NCI-H1930 (cell line): Measurements from ENCODE around the gene CTTNBP2.

Experiments used
- DNase-seq, 2 experiments: peaks; one replicate each; lab custom pipeline; 2025; lab: John Stamatoyannopoulos, UW

The CTTNBP2 gene

GRCh38 chr7:117685795-117686194 lies 187.4 kb downstream of the CTTNBP2 start:
- DNase-seq, result no peak

DNA sequence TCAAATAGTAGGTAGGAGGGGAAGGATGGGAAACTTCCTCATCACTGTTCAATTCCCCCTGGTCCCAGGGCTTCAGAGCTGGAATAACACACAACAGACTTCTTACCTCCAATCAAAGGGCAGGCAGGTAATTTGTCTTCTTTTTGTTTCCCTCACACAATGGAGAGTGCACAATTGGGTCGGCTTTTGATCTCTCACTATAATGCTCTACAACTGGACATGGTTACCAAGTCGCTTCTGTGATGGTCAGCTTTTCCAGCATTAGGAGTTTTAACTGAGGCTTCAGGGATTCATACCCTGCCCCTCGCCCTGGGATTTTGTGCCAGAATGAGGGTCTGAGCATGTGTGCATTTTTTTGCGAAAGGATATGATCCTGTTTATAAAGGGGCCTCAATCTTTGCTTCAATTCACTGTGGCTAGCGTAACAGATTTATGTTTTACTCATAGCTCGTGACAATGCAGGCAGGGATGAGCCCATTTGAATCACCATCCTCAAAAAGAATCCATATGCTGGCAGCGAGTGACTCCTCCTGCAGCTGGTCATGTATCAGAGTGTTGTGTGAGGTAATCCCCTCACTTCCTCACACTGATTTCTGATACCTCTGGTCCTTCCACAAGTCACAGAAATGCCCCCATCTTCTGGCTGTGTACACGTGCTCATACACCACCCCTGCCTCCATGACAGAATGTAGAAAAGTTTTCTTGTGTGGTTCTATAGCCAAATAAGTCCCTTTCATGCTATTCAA lies 189.6 kb downstream of the CTTNBP2 start:
- no peak for DNase-seq

- DNase-seq, result no peak
These were observed 190.4 kb downstream of the CTTNBP2 start for GRCh38 chr7:117682681-117683385.

GRCh38 chr7:117679120-117679519 lies 194.1 kb downstream of the CTTNBP2 start:
- DNase-seq, result no peak

GRCh38 chr7:117675497-117676435 lies 197.5 kb downstream of the CTTNBP2 start:
- no peak for DNase-seq

- peak in 1 of 2 experiments; percentile 49 for DNase-seq
These were observed 198.6 kb downstream of the CTTNBP2 start for GRCh38 chr7:117674617-117675016.

DNA sequence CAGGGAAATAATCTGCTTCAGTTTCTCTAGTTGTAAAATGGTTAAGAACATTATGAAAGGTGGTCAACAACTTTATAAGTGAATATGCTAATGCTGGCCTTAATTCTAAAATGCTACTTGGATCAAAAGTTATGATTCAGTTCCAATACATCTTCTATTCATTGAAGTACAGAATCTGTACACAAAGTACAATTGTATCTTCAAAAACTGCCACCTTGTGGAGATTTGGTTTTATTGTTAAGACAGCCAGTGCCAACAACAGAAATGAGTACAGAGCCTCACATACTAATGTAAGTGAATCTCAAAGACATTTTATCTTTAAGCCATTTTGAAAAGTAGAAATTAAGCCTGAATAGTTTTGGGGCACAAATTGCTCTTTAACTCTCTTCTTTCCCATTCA lies 199.4 kb downstream of the CTTNBP2 start:
- peak in 1 of 2 experiments; percentile 37 for DNase-seq

DNA sequence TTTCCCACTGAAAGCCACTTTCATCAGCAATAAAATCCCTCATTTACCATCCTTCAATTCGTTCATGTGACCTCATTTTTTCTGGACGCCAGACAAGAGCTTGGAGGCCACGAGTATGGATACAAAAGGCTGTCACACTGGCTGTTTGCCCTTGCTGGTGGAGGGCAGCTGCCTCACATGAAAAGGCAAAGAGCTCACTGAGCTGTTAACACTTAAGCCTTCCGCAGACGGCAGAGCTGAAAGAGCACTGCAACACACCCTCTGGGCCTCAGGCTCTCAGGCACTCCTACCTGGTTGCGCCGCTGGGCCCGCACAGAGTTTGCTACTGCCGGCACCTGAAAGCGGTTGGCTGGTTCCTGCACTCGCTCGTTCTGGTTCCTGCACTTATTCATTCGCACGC lies 199.9 kb downstream of the CTTNBP2 start:
- DNase-seq, result no peak

- no peak for DNase-seq
These were observed 200.8 kb downstream of the CTTNBP2 start for GRCh38 chr7:117672453-117672852.

DNA sequence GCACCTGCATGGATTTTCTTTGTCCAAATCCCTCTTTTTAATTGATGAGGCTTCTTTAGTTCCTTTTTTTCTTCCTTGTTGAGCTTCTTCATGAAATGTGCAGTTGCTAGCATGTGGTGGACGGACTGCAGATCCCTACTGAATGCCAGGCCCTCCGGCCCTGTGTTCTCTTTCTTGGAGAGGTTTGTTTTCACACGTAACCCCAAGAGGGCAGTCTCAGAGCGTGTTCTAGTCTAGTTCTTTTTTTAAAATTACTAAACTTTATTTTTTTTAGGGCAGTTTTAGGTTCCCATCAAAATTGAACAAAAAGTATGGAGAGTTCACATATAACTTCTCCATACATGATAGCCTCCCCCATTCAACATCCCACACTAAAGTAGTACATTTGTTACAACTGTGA lies 203.4 kb downstream of the CTTNBP2 start:
- no peak for DNase-seq

- no peak for DNase-seq
These were observed 205.8 kb downstream of the CTTNBP2 start for GRCh38 chr7:117667456-117667855.

- DNase-seq, result no peak
These were observed 206.6 kb downstream of the CTTNBP2 start for GRCh38 chr7:117666689-117667088.

DNA sequence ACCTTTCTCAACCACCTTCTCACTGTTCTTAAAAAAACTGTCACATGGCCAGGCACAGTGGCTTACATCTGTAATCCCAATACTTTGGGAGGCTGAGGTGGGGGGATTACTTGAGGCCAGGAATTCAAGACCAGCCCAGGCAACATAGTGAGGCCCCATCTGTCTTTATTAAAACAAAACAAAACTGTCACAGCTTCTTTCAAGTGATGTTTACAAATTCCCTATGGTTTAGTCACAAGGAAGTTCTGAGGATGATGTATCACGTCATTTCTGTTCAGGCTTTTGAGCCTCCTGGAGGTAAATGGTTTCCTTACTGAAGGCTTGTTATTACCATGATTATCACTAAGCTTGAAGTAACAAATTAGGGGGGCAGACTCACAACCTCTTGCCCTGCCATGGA lies 207.2 kb downstream of the CTTNBP2 start:
- no peak for DNase-seq

GRCh38 chr7:117665368-117665767 lies 207.9 kb downstream of the CTTNBP2 start:
- no peak for DNase-seq

GRCh38 chr7:117664047-117664446 lies 209.2 kb downstream of the CTTNBP2 start:
- no peak for DNase-seq

DNA sequence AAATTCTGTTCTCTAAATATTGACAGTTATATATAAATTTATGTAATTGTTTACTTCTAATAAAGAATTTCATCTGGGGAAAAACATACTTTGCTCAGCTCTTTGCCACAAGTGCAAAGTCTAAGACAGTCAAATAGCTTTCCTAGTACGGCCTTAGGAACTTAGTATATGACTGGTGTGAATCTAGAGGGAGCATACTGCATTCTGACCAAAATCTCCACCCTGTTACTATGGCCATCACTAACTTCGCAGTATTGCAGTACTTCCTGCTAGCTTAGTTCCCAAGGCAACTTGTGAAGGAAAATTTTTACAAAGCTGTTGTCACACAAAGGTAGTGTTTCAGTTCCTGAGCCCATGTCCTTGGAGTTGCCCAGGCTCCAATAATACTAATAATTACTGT lies 211.9 kb downstream of the CTTNBP2 start:
- no peak for DNase-seq
